ENCODE results near the gene TBC1D14. TPM values are rescaled to one million over a fixed set of nuclear protein-coding genes. Genes with fewer than 3 reads are reported as not detected.

Gene TBC1D14
- total and polyA plus RNA-seq, 10 donors = 13.7 to 114 (median 68.4) TPM

- H3K9me3 ChIP-seq = no peaks in the 10 kb centered on the region
- peak overlapping the region; percentile 64 to 89 (median 82) for H3K4me3 ChIP-seq
- peak overlapping the region; percentile 89 to 96 (median 93) for H3K27ac ChIP-seq
- peaks cover 0 to 7% (median 0%) of the 10 kb centered on the region in 6 donors for H3K36me3 ChIP-seq
- peak; percentile 89 to 94 (median 93) for TF ChIP-seq POLR2AphosphoS5 (IDR thresholded peaks at IDR 0.05)
- peak; percentile 25 to 85 (median 29) for TF ChIP-seq POLR2A (IDR thresholded peaks at IDR 0.05)
- TF ChIP-seq CTCF (IDR thresholded peaks at IDR 0.05 in 8 of 11, conservative IDR thresholded peaks at IDR 0.05 in 3 of 11) = peak in 6 of 11 experiments; percentile 21 to 42 (median 30)
- 0 to 1% (median 0%) methylated on average over 16 to 78 of the region's 78 CpGs for WGBS, 5 donors
- intact Hi-C loops (cut with DNase I; ENCODE audit: low total_unique reads) = loop anchor here (10.0 kb wide), 1 partner anchor 62 kb away; no protein-coding TSS in a partner anchor
- H3K27me3 ChIP-seq (replicated peaks in 1 of 7) = no peaks in the 10 kb centered on the region
- DNase-seq = peak; percentile 99
- peaks cover 46 to 97% (median 85%) of the 10 kb centered on the region in 6 donors for H3K4me1 ChIP-seq
Measured at GRCh38 chr4:6986781-6987587, 77.4 kb downstream of the TBC1D14 start.

- Histone ChIP-seq H3K4me3 (peak overlapping the region; percentile 64 to 89 (median 82)), H3K9me3 (no peaks in the 10 kb centered on the region), H3K27me3 (replicated peaks in 1 of 7) (no peaks in the 10 kb centered on the region), H3K27ac (peak overlapping the region; percentile 17 to 96 (median 93)), H3K4me1 (peaks cover 47 to 97% (median 88%) of the 10 kb centered on the region in 6 donors), H3K36me3 (peaks cover 0 to 13% (median 0%) of the 10 kb centered on the region in 6 donors)
- no peak for TF ChIP-seq CTCF (IDR thresholded peaks at IDR 0.05 in 8 of 11, conservative IDR thresholded peaks at IDR 0.05 in 3 of 11)
- TF ChIP-seq POLR2A (IDR thresholded peaks at IDR 0.05) = no peak
- TF ChIP-seq POLR2AphosphoS5 (IDR thresholded peaks at IDR 0.05) = no peak
- DNase-seq = no peak
- WGBS, 5 donors = 9 to 22% (median 11%) methylated on average over 5 to 17 of the region's 17 CpGs
- intact Hi-C loops (cut with DNase I; ENCODE audit: low total_unique reads) = loop anchor here (10.0 kb wide), 1 partner anchor 63 kb away; no protein-coding TSS in a partner anchor
Measured at GRCh38 chr4:6987588-6987961, 77.9 kb downstream of the TBC1D14 start.

GRCh38 chr4:6988016-6988715 lies 78.5 kb downstream of the TBC1D14 start:
- Histone ChIP-seq H3K27ac (peak overlapping the region in 7 of 8 donors; percentile 17 to 96 (median 94)), H3K4me3 (peak overlapping the region; percentile 64 to 89 (median 82)), H3K27me3 (replicated peaks in 1 of 7) (no peaks in the 10 kb centered on the region), H3K36me3 (peaks cover 0 to 13% (median 0%) of the 10 kb centered on the region in 6 donors), H3K4me1 (peaks cover 47 to 96% (median 88%) of the 10 kb centered on the region in 6 donors), H3K9me3 (no peaks in the 10 kb centered on the region)
- no peak for DNase-seq
- intact Hi-C loops (cut with DNase I; ENCODE audit: low total_unique reads) = loop anchor here (10.0 kb wide), 1 partner anchor 63 kb away; no protein-coding TSS in a partner anchor
- no peak for TF ChIP-seq CTCF (IDR thresholded peaks at IDR 0.05 in 8 of 11, conservative IDR thresholded peaks at IDR 0.05 in 3 of 11)
- TF ChIP-seq POLR2AphosphoS5 (IDR thresholded peaks at IDR 0.05) = no peak
- TF ChIP-seq POLR2A (IDR thresholded peaks at IDR 0.05) = no peak
- 54 to 72% (median 68%) methylated on average over 12 to 13 of the region's 13 CpGs for WGBS, 5 donors

Data from spleen (tissue), 11 donors.